SK-N-MC (cell line): ENCODE measurements around the gene CPXM2.

Experiments used
- EZH2 ChIP-seq: fragments of 200-600 bp; sonication (generic); IDR thresholded peaks from one replicate; pipeline ENCODE4 v1.6.1; 2017; ENCODE audit warnings: antibody characterized with exemption
- FOXP2 ChIP-seq: optimal IDR thresholded peaks from 2 replicates; pipeline ENCODE3; 2011; ENCODE audit warnings: mild to moderate bottlenecking, moderate library complexity; ENCODE audit not compliant: insufficient read depth; ENCODE audit errors: extremely low read length, control extremely low read depth
- POLR2AphosphoS5 ChIP-seq: IDR thresholded peaks from 2 replicates; pipeline ENCODE4 v1.6.1; 2012; ENCODE audit warnings: mild to moderate bottlenecking, low read depth, low read length, borderline replicate concordance

GRCh38 chr10:123718544-123719060 lies 173.0 kb downstream of the CPXM2 start:
- no peak for TF ChIP-seq POLR2AphosphoS5
- no peak for TF ChIP-seq EZH2
- no peak for TF ChIP-seq FOXP2
